ENCODE measurements around the gene GRAP2. TPM values are rescaled to one million over a fixed set of nuclear protein-coding genes. Genes with fewer than 3 reads are reported as not detected.

GRAP2 gene
- total and polyA plus RNA-seq, 2 of the 8 experiments (the other 6 are each of a cell fraction or from before 2014, with no cell fraction given), result 0.08 TPM; not detected in 1

DNA sequence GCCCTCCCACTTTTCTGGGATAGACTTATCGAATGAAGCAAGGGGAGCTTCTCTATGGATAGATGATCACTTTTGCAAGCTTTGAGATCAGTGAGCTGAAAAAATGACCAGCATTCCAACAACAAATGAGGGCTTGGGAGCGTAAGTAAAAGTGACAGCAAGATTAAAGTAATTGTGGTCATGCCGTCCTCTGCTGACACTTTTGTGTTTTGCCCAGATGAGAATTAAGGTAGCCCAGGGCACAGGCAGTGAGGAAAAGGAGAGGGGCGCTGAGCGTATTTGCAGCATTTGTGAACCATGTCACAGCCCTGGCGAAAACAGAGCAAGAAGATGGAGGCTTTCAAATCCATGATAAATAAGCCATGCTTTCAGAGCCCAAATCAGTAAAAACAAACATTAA, 34.7 kb downstream of the GRAP2 start:
- no peak overlapping the region for H3K4me2 ChIP-seq (ENCODE audit: insufficient read depth in 1 of 2, low read depth in 2 of 2, low read length in 2 of 2)
- H2BK15ac ChIP-seq (ENCODE audit: low read length), result no peak overlapping the region
- no peaks in the 10 kb centered on the region for H4K20me1 ChIP-seq (replicated peaks in 1 of 2; ENCODE audit: control insufficient read depth in 1 of 2, insufficient read depth in 2 of 2, low read length in 2 of 2)
- H3K18ac ChIP-seq (ENCODE audit: extremely low read depth, low read length), result no peak overlapping the region
- ChIA-PET POLR2A (ENCODE audit: partially characterized antibody) (interaction anchor here (0.8 kb wide), 1 partner anchor 8 kb away, joined by 3 read pairs; no protein-coding TSS in a partner anchor), CTCF (ENCODE audit: partially characterized antibody) (interaction anchor here (0.6 to 4.1 kb wide), 9 partner anchors 11 to 265 kb away, joined by 3 to 110 read pairs (median 4); no protein-coding TSS in a partner anchor)
- H3K9me3 ChIP-seq (ENCODE audit: insufficient read depth in 2 of 2, low read depth in 1 of 2, low read length in 1 of 2), result no peaks in the 10 kb centered on the region
- H2BK12ac ChIP-seq (ENCODE audit: low read depth, low read length), result no peak overlapping the region
- no peak overlapping the region for H2BK120ac ChIP-seq (replicated peaks; ENCODE audit: low read depth, low read length)
- no peak overlapping the region for H3K27ac ChIP-seq (ENCODE audit: low read depth, low read length)
- H3K36me3 ChIP-seq (ENCODE audit: control insufficient read depth in 2 of 4, insufficient read depth in 4 of 4, low read length in 3 of 4), result no peaks in the 10 kb centered on the region
- no peak overlapping the region for H3K4me3 ChIP-seq (ENCODE audit: extremely low read depth in 1 of 4, insufficient read depth in 2 of 4, low read depth in 3 of 4, low read length in 4 of 4)
- no peak for DNase-seq (ENCODE audit: low read depth in 1 of 2, low spot score in 2 of 2)
- FAIRE-seq, result no peak
- H3K4ac ChIP-seq (replicated peaks; ENCODE audit: insufficient read length, low read depth, low read length), result no peak overlapping the region
- H2BK20ac ChIP-seq (ENCODE audit: low read length), result no peak overlapping the region
- H2AFZ ChIP-seq (ENCODE audit: low read length), result no peak overlapping the region
- H3K27me3 ChIP-seq (replicated peaks in 1 of 4; ENCODE audit: control insufficient read depth in 3 of 4, extremely low read depth in 1 of 4, insufficient read depth in 3 of 4, low read length in 3 of 4), result no peaks in the 10 kb centered on the region; a peak in 1 of 7 replicates
- no peak overlapping the region for H3K9ac ChIP-seq (replicated peaks in 1 of 4; ENCODE audit: extremely low read depth in 1 of 4, low read depth in 3 of 4, low read length in 3 of 4)
- H3K4me1 ChIP-seq (replicated peaks in 1 of 4; ENCODE audit: control insufficient read depth in 3 of 4, insufficient read depth in 4 of 4, low read length in 3 of 4), result peaks cover 0 to 13% (median 4%) of the 10 kb centered on the region in 4 experiments; a peak in 6 of 7 replicates
- 84% methylated on average over 6 of the region's 6 CpGs; no CpG with 5 or more reads in 1 of the 2 experiments for WGBS, 2 experiments (ENCODE audit: extremely low coverage in 1 of 2, insufficient coverage in 1 of 2, insufficient read length in 1 of 2, insufficient replicate concordance in 2 of 2, low coverage in 1 of 2, low lambda C conversion rate in 2 of 2, missing lambda C conversion rate in 1 of 2)
- H3K79me1 ChIP-seq (ENCODE audit: low read depth, low read length), result no peaks in the 10 kb centered on the region
- no peak overlapping the region for H2BK5ac ChIP-seq (ENCODE audit: low read depth, low read length)
- H4K91ac ChIP-seq (replicated peaks; ENCODE audit: insufficient read length, low read length), result no peak overlapping the region
- no peak overlapping the region for H3K23ac ChIP-seq (ENCODE audit: insufficient read length)
- no peaks in the 10 kb centered on the region; the same call in 1 of the 2 replicates for H3K23me2 ChIP-seq (ENCODE audit: low read depth, low read length)
- H3K14ac ChIP-seq (ENCODE audit: insufficient read length), result no peak overlapping the region
- no peak overlapping the region for H3K56ac ChIP-seq (replicated peaks; ENCODE audit: insufficient read length, low read depth, low read length)
- H2AK5ac ChIP-seq (ENCODE audit: low read depth, low read length), result no peak overlapping the region; the same call in 1 of the 2 replicates
- H4K5ac ChIP-seq (ENCODE audit: insufficient read length, low read depth, low read length), result no peak overlapping the region
- H4K8ac ChIP-seq (ENCODE audit: extremely low read depth, insufficient read depth, low read length), result no peak overlapping the region
- no peaks in the 10 kb centered on the region for H3K79me2 ChIP-seq (ENCODE audit: control insufficient read depth in 1 of 2, insufficient read depth in 2 of 2, low read length in 2 of 2)
- TF ChIP-seq, protein P1, sequence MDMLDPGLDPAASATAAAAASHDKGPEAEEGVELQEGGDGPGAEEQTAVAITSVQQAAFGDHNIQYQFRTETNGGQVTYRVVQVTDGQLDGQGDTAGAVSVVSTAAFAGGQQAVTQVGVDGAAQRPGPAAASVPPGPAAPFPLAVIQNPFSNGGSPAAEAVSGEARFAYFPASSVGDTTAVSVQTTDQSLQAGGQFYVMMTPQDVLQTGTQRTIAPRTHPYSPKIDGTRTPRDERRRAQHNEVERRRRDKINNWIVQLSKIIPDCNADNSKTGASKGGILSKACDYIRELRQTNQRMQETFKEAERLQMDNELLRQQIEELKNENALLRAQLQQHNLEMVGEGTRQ (IDR thresholded peaks at IDR 0.05; ENCODE audit: low read length), result no peak
- TF ChIP-seq, protein P2, sequence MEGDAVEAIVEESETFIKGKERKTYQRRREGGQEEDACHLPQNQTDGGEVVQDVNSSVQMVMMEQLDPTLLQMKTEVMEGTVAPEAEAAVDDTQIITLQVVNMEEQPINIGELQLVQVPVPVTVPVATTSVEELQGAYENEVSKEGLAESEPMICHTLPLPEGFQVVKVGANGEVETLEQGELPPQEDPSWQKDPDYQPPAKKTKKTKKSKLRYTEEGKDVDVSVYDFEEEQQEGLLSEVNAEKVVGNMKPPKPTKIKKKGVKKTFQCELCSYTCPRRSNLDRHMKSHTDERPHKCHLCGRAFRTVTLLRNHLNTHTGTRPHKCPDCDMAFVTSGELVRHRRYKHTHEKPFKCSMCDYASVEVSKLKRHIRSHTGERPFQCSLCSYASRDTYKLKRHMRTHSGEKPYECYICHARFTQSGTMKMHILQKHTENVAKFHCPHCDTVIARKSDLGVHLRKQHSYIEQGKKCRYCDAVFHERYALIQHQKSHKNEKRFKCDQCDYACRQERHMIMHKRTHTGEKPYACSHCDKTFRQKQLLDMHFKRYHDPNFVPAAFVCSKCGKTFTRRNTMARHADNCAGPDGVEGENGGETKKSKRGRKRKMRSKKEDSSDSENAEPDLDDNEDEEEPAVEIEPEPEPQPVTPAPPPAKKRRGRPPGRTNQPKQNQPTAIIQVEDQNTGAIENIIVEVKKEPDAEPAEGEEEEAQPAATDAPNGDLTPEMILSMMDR (IDR thresholded peaks at IDR 0.05; ENCODE audit: control extremely low read depth in 1 of 3, insufficient read depth in 1 of 3, low read depth in 1 of 3, low read length in 3 of 3), result no peak
- TF ChIP-seq, protein P3, sequence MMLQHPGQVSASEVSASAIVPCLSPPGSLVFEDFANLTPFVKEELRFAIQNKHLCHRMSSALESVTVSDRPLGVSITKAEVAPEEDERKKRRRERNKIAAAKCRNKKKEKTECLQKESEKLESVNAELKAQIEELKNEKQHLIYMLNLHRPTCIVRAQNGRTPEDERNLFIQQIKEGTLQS (IDR thresholded peaks at IDR 0.05; ENCODE audit: insufficient read depth, low read depth, low read length), result no peak
- TF ChIP-seq EGR1 (IDR thresholded peaks at IDR 0.05; ENCODE audit: borderline replicate concordance, low read depth, low read length) (no peak), CBX5 (IDR thresholded peaks at IDR 0.05; ENCODE audit: low read depth, low read length) (no peak), TEAD4 (IDR thresholded peaks at IDR 0.05; ENCODE audit: low read depth, low read length) (no peak), MAFK (IDR thresholded peaks at IDR 0.05; ENCODE audit: low read depth, low read length) (no peak), RFX5 (IDR thresholded peaks at IDR 0.05; ENCODE audit: borderline replicate concordance, low read depth, low read length) (no peak), BRCA1 (IDR thresholded peaks at IDR 0.05; ENCODE audit: low read depth, low read length) (no peak)

All from H1 (cell line).